MCF 10A (cell line): ENCODE data around the gene ADARB2. TPM values are rescaled to one million over a fixed set of nuclear protein-coding genes. Genes with fewer than 3 reads are reported as not detected.
A peak's percentile ranks its signal among the peaks of the same experiment; 100 is the strongest.

Source experiments
- BruUV-seq: library from RNA; stranded (reverse); fragments of 400-500 nt; replicated peaks from 2 replicates; lab custom pipeline; 2021; lab: Mats Ljungman, UMichigan
- CTCF ChIA-PET: fragments of 300-600 bp; sonication (Branson Sonifier 250); formaldehyde crosslinking; extraction: SDS; loops from one replicate; lab custom pipeline; 2021; ENCODE audit warnings: antibody characterized with exemption, inconsistent platforms; lab: Yijun Ruan, JAX
- POLR2A ChIA-PET: fragments of 300-600, 350-650 bp; sonication (Branson Sonifier 250); formaldehyde crosslinking; extraction: SDS; loops from one replicate; lab custom pipeline; 2020; ENCODE audit warnings: antibody characterized with exemption, inconsistent platforms; lab: Yijun Ruan, JAX
- DNase-seq: peaks from one replicate; pipeline ENCODE4 v3.0.0-alpha.2; 2018; ENCODE audit not compliant: unreplicated experiment
- H3K27ac Mint-ChIP-seq: one replicate; pipeline ENCODE4 v1.8.0; 2022; ENCODE audit warnings: mild to moderate bottlenecking, low read depth, mixed read lengths; ENCODE audit not compliant: unreplicated experiment
- H3K27me3 Mint-ChIP-seq: one replicate; pipeline ENCODE4 v1.8.0; 2022; ENCODE audit warnings: mixed read lengths; ENCODE audit not compliant: insufficient read depth, unreplicated experiment
- H3K36me3 Mint-ChIP-seq: one replicate; pipeline ENCODE4 v1.8.0; 2022; ENCODE audit warnings: mild to moderate bottlenecking, moderate library complexity, mixed read lengths; ENCODE audit not compliant: insufficient read depth, unreplicated experiment
- H3K4me1 Mint-ChIP-seq: one replicate; pipeline ENCODE4 v1.8.0; 2022; ENCODE audit warnings: mixed read lengths; ENCODE audit not compliant: insufficient read depth, unreplicated experiment
- H3K4me3 Mint-ChIP-seq: one replicate; pipeline ENCODE4 v1.8.0; 2022; ENCODE audit warnings: mild to moderate bottlenecking, moderate library complexity, mixed read lengths; ENCODE audit not compliant: unreplicated experiment
- H3K9me3 Mint-ChIP-seq: one replicate; pipeline ENCODE4 v1.8.0; 2022; ENCODE audit warnings: mixed read lengths; ENCODE audit not compliant: unreplicated experiment
- intact Hi-C: fragments of 100-400 bp; cut with micrococcal nuclease; formaldehyde crosslinking; loops from 2 replicates; pipeline ENCODE4 v1.14.1; 2022
- total RNA-seq: library from RNA; stranded (reverse); gene quantifications from 2 replicates; pipeline ENCODE4 v1.2.3, GENCODE V29; 2022
- TF ChIP-seq, protein P1 (sequence below): fragments of 200-600 bp; IDR thresholded peaks from one replicate; pipeline ENCODE4 v1.8.0; 2022; ENCODE audit warnings: antibody characterized with exemption, mild to moderate bottlenecking; ENCODE audit not compliant: unreplicated experiment

The ADARB2 gene
- total RNA-seq, 1 experiment from 2014 or later: 0.96 TPM

DNA sequence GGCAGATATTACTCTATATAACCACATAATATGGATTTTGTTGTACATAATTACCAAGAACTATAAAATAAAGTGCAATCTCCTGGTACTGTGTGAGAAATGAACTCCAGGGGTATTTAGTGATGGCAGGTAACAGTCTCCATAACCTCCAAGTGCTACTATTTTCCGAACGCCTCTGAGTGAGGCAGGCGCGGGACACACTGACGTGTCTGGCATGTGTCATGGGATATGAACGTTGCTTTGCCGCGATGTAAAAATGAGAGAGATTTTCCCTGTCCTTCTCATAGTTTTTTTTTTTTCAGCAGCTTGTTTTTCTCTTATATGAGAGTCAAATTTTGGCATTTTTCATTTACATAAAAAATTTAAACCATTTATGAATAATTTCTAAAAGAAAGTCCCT is 3.6 kb downstream of the ADARB2 start:
- Mint-ChIP-seq H3K27me3 (no peaks in the 10 kb centered on the region), H3K36me3 (no peaks in the 10 kb centered on the region), H3K9me3 (no peaks in the 10 kb centered on the region), H3K4me1 (peaks cover 20% of the 10 kb centered on the region), H3K27ac (no peak overlapping the region), H3K4me3 (no peak overlapping the region)
- intact Hi-C loops: loop anchor here (10.0 kb wide), 2 partner anchors 241 to 771 kb away; no protein-coding TSS in a partner anchor
- TF ChIP-seq, protein P1, sequence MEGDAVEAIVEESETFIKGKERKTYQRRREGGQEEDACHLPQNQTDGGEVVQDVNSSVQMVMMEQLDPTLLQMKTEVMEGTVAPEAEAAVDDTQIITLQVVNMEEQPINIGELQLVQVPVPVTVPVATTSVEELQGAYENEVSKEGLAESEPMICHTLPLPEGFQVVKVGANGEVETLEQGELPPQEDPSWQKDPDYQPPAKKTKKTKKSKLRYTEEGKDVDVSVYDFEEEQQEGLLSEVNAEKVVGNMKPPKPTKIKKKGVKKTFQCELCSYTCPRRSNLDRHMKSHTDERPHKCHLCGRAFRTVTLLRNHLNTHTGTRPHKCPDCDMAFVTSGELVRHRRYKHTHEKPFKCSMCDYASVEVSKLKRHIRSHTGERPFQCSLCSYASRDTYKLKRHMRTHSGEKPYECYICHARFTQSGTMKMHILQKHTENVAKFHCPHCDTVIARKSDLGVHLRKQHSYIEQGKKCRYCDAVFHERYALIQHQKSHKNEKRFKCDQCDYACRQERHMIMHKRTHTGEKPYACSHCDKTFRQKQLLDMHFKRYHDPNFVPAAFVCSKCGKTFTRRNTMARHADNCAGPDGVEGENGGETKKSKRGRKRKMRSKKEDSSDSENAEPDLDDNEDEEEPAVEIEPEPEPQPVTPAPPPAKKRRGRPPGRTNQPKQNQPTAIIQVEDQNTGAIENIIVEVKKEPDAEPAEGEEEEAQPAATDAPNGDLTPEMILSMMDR: no peak
- ChIA-PET CTCF (interaction anchor here (0.6 to 1.8 kb wide), 3 partner anchors 18 to 1139 kb away, joined by 3 to 6 read pairs (median 3); no protein-coding TSS in a partner anchor), POLR2A (interaction anchor here (0.8 to 2.2 kb wide), 7 partner anchors 9 to 896 kb away, joined by 3 to 8 read pairs (median 4); no protein-coding TSS in a partner anchor)
- no TSS peak for BruUV-seq
- peak; percentile 57 for DNase-seq

DNA sequence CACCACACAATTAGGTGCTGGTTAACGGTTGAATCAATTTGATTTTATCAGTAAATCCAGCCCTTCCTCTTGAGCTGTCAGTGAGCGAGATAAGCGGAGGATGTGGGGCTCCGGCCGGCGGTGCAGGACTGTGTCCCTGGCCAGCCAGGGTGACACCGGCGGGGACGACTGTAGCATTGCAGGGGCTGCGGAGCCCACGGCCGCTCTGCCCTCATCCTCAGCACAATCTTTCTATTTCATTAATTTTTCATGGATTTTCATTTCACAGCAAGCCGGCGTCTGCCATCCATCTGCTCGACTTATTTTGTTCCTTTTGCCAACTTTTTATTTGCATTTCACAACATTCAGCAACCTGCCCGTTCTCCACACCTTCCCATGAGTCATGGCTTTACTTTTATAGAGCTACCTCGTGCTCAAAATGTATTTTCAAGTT is 4.7 kb downstream of the ADARB2 start:
- Mint-ChIP-seq H3K36me3 (no peaks in the 10 kb centered on the region), H3K4me1 (peaks cover 20% of the 10 kb centered on the region), H3K27me3 (no peaks in the 10 kb centered on the region), H3K9me3 (no peaks in the 10 kb centered on the region), H3K4me3 (peak overlapping the region; percentile 68), H3K27ac (peak overlapping the region; percentile 52)
- no TSS peak for BruUV-seq
- intact Hi-C loops: loop anchor here (10.0 kb wide), 2 partner anchors 242 to 772 kb away; no protein-coding TSS in a partner anchor
- ChIA-PET POLR2A (interaction anchor here (0.7 to 2.2 kb wide), 9 partner anchors 8 to 386 kb away, joined by 3 to 8 read pairs (median 3); no protein-coding TSS in a partner anchor), CTCF (interaction anchor here (0.7 to 1.8 kb wide), 2 partner anchors 17 to 506 kb away, joined by 3 to 6 read pairs; no protein-coding TSS in a partner anchor)
- peak; percentile 78 for DNase-seq
- TF ChIP-seq, protein P1: no peak

DNA sequence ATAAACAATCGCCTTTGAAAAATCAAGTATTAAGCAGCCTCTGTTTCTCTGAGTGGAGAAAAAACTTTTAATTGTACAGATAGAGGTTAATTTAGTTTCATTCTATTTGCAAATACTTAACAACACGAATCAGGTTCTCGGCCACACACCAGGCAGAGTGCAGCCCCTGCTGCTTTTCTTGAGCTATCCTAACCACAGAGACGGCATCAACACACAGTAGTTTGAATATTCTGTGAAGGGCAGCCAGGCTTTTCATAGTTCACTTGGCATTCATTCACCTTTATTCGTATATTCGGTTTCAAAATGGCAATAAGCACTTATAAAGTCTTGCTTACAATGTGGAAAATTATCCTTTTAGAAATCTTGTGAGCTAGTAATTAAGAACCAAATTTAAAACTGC is 5.7 kb downstream of the ADARB2 start:
- no peaks in the 10 kb centered on the region for H3K9me3 Mint-ChIP-seq
- TF ChIP-seq, protein P1: no peak
- intact Hi-C loops: loop anchor here (10.0 kb wide), 2 partner anchors 243 to 773 kb away; no protein-coding TSS in a partner anchor
- H3K4me3 Mint-ChIP-seq: no peak overlapping the region
- CTCF ChIA-PET: no interaction called here
- H3K4me1 Mint-ChIP-seq: peaks cover 20% of the 10 kb centered on the region
- H3K27me3 Mint-ChIP-seq: no peaks in the 10 kb centered on the region
- no TSS peak for BruUV-seq
- H3K36me3 Mint-ChIP-seq: no peaks in the 10 kb centered on the region
- DNase-seq: no peak
- no peak overlapping the region for H3K27ac Mint-ChIP-seq
- POLR2A ChIA-PET: interaction anchor here (0.8 kb wide), 1 partner anchor 16 kb away, joined by 3 read pairs; no protein-coding TSS in a partner anchor

DNA sequence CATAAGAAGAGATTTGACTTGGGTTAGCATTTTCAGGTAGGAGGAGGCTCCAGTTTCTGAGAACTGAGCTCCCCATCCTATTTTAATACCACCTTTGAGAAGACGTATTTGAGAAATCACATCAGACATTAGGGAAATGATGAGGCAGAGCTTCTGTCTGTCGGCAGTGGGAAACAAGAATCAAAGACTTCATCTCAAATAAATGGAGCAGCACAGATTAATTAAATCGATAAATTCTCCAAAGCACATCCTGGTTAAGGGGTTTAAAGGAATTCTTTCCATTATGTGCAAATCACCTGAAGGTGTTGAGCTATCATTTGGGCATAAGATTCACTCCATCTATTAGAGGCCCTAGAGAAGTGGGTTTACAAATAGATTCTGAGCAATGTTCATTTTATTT is 7.6 kb downstream of the ADARB2 start:
- peaks cover 20% of the 10 kb centered on the region for H3K4me1 Mint-ChIP-seq
- ChIA-PET POLR2A (interaction anchor here (0.7 to 1.5 kb wide), 3 partner anchors 8 to 14 kb away, joined by 3 to 4 read pairs (median 4); partner anchors contain the start of gene ADARB2), CTCF (interaction anchor here (0.6 to 1.8 kb wide), 5 partner anchors 9 to 146 kb away, joined by 3 to 5 read pairs (median 3); no protein-coding TSS in a partner anchor)
- no peaks in the 10 kb centered on the region for H3K27me3 Mint-ChIP-seq
- no peak overlapping the region for H3K27ac Mint-ChIP-seq
- no peaks in the 10 kb centered on the region for H3K9me3 Mint-ChIP-seq
- TF ChIP-seq, protein P1: no peak
- BruUV-seq: no TSS peak
- DNase-seq: no peak
- H3K4me3 Mint-ChIP-seq: no peak overlapping the region
- H3K36me3 Mint-ChIP-seq: no peaks in the 10 kb centered on the region
- intact Hi-C loops: loop anchor here (10.0 kb wide), 2 partner anchors 245 to 775 kb away; no protein-coding TSS in a partner anchor
